PC-3 (cell line): ENCODE results near the gene GNA15.

ENCODE experiments used
- CTCF ChIP-seq: fragments of 300-600 bp; sonication (generic); conservative IDR thresholded peaks from 2 replicates; pipeline ENCODE4 v1.5.1; 2017; ENCODE audit warnings: antibody characterized with exemption, low read depth, mild to moderate bottlenecking, low read length
- EZH2phosphoT487 ChIP-seq: fragments of 300-600 bp; sonication (generic); IDR thresholded peaks from 2 replicates; pipeline ENCODE4 v1.6.1; 2018; ENCODE audit warnings: mild to moderate bottlenecking, antibody characterized with exemption, low read length, borderline replicate concordance

DNA sequence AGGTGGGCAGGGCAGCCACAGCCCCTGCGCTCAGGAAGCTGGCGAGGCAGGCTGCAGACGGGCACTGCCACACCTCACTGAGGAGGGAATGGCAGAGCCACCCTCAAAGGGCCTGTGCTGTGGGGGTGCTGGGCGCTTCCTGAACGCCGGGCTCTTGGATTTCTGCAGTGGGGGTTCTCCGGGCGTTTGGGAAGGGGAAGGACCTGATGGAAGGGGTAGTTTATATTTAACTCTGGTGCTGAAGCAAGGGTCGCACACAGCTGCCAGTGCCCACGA lies 31.2 kb upstream of the GNA15 start:
- TF ChIP-seq CTCF (no peak), EZH2phosphoT487 (no peak)
